ENCODE data around the gene LRRC46.

GRCh38 chr17:47812146-47812920 lies 19.1 kb upstream of the LRRC46 start:
- TF ChIP-seq CTCF (IDR thresholded peaks at IDR 0.05) (no peak), POLR2A (IDR thresholded peaks at IDR 0.05; ENCODE audit: low read depth) (no peak)

All from esophagus muscularis mucosa (tissue), 3 donors.